Karpas-422 (cell line): ENCODE measurements around the gene CX3CL1. TPM values are rescaled to one million over a fixed set of nuclear protein-coding genes. Genes with fewer than 3 reads are reported as not detected.

Source experiments
- DNase-seq: peaks from one replicate; pipeline ENCODE4 v3.0.0-alpha.2; 2015
- H2AFZ ChIP-seq: fragments of 200-600 bp; sonication (generic); 2 replicates; pipeline ENCODE4 v1.6.1; 2014; ENCODE audit warnings: antibody characterized with exemption, low read length, mixed read lengths
- H3K27ac ChIP-seq: fragments of 200-600 bp; sonication (generic); 2 replicates; pipeline ENCODE4 v1.5.1; 2014; ENCODE audit warnings: mild to moderate bottlenecking, low read length, moderate library complexity
- H3K27me3 ChIP-seq: fragments of 200-600 bp; sonication (generic); 2 replicates; pipeline ENCODE4 v1.6.1; 2014; ENCODE audit warnings: low read length, mixed read lengths
- H3K36me3 ChIP-seq: fragments of 200-600 bp; sonication (generic); 2 replicates; pipeline ENCODE4 v1.6.1; 2014; ENCODE audit warnings: low read length, mixed read lengths; ENCODE audit not compliant: insufficient read depth
- H3K4me1 ChIP-seq: fragments of 200-600 bp; sonication (generic); 2 replicates; pipeline ENCODE4 v1.6.1; 2014; ENCODE audit warnings: mild to moderate bottlenecking, low read length, mixed read lengths
- H3K4me2 ChIP-seq: fragments of 200-600 bp; sonication (generic); 2 replicates; pipeline ENCODE4 v1.6.1; 2014; ENCODE audit warnings: low read length, low read depth, mild to moderate bottlenecking; ENCODE audit not compliant: poor library complexity, severe bottlenecking
- H3K4me3 ChIP-seq: fragments of 200-600 bp; sonication (generic); 2 replicates; pipeline ENCODE4 v1.5.1; 2014; ENCODE audit warnings: mild to moderate bottlenecking, antibody characterized with exemption, low read length, mixed read lengths
- H3K79me2 ChIP-seq: fragments of 200-600 bp; sonication (generic); 2 replicates; pipeline ENCODE4 v1.6.1; 2014; ENCODE audit warnings: mild to moderate bottlenecking, low read length, mixed read lengths
- H3K9ac ChIP-seq: fragments of 200-600 bp; sonication (generic); 2 replicates; pipeline ENCODE4 v1.6.0; 2014; ENCODE audit warnings: low read length
- H3K9me2 ChIP-seq: fragments of 200-600 bp; sonication (generic), shearing (Covaris generic); replicated peaks from 2 replicates; pipeline ENCODE4 v1.6.0; 2014; ENCODE audit warnings: mild to moderate bottlenecking, low read length, moderate library complexity; ENCODE audit not compliant: insufficient read depth
- H3K9me3 ChIP-seq: fragments of 300-700, 200-600 bp; sonication (generic); 2 replicates; pipeline ENCODE4 v1.6.1; 2014; ENCODE audit warnings: low read length, mixed read lengths
- H4K20me1 ChIP-seq: fragments of 200-600 bp; sonication (generic); 2 replicates; pipeline ENCODE4 v1.6.1; 2014; ENCODE audit warnings: mild to moderate bottlenecking, antibody characterized with exemption, low read length, low read depth; ENCODE audit not compliant: insufficient read depth
- small RNA-seq: library from RNA; depleted of rRNA; stranded (forward); fragments of <200 nt; gene quantifications from one replicate; pipeline ENCODE3, GENCODE V24; 2014
- total RNA-seq: library from RNA; depleted of rRNA; stranded (reverse); fragments of >200 nt; shearing (Covaris generic); gene quantifications from 2 replicates; pipeline ENCODE4 v1.2.3, GENCODE V29; 2014; ENCODE audit warnings: low replicate concordance; rRNA removed

Gene CX3CL1
- total RNA-seq, 1 experiment from 2014 or later = not detected

DNA sequence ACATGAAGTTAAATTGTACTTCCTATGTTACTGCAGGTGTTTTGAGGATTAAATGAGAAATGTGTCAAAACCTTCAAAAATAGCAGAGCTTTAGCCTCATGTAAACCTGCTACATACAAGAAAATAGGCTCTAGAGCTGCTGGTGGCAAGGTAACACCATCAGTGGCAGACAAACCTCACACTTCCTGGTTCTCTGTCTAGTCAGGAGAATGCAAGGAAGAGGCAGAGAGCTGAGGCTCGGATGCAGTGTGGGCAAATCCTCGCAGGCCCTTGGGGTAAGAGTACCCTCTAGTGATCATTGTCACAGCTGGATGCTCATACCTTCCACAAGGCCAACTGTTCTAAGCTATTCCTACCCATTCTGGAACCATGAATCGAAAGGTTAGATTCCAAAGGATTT is 60.7 kb downstream of the CX3CL1 start:
- H3K9ac ChIP-seq = no peak overlapping the region
- H3K4me2 ChIP-seq = no peak overlapping the region
- H3K27ac ChIP-seq = no peak overlapping the region

DNA sequence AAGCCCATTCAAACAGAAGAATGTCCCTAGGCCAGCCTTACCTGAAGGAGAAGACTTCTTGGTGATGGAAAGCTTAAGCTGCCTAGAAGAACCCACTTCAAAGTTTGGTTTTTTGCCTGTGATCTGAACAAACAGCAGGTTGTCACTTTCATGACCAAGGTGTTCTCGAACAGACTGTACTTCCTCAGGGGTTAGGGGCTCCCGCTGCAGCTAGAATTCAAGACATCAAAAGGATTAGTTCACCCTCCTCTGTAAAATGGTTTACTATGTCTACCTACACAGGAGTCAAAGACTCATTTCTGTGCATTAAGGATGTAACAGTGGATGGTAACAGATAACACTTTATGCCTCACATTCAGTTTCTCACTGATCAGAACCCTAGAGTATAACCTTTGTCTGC is 61.7 kb downstream of the CX3CL1 start:
- Histone ChIP-seq H3K9me2 (no peaks in the 10 kb centered on the region), H2AFZ (no peak overlapping the region), H3K4me1 (no peaks in the 10 kb centered on the region), H3K79me2 (no peaks in the 10 kb centered on the region; the same call in 1 of the 2 replicates), H3K9me3 (no peaks in the 10 kb centered on the region), H3K4me2 (no peak overlapping the region), H4K20me1 (no peaks in the 10 kb centered on the region), H3K27ac (no peak overlapping the region), H3K4me3 (no peak overlapping the region), H3K9ac (no peak overlapping the region), H3K36me3 (peaks cover 56% of the 10 kb centered on the region; the same call in 1 of the 2 replicates), H3K27me3 (no peaks in the 10 kb centered on the region)
- DNase-seq = no peak

More for the DNA sequence above, 60.7 kb downstream of the CX3CL1 start:
- Histone ChIP-seq H3K9me3 (no peaks in the 10 kb centered on the region), H3K79me2 (no peaks in the 10 kb centered on the region; the same call in 1 of the 2 replicates), H3K36me3 (peaks cover 54% of the 10 kb centered on the region; the same call in 1 of the 2 replicates), H2AFZ (no peak overlapping the region), H3K9me2 (no peaks in the 10 kb centered on the region), H4K20me1 (no peaks in the 10 kb centered on the region), H3K4me3 (no peak overlapping the region), H3K4me1 (no peaks in the 10 kb centered on the region), H3K27me3 (no peaks in the 10 kb centered on the region)
- no peak for DNase-seq

Small RNA genes within 50 kb of the gene (small RNA-seq; reads per million reads assigned to genes)
- gene AC108081.1 = not detected

Other genes with a start within 250 kb of the CX3CL1 start
- gene PSME3IP1, start 186.5 kb upstream of the CX3CL1 start, total RNA-seq = 84.0 and 98.4 TPM in 2 replicates
- gene RSPRY1, start 186.2 kb upstream of the CX3CL1 start, total RNA-seq = 23.7 and 26.4 TPM in 2 replicates
- 44.5 and 96.8 TPM in 2 replicates for gene ARL2BP, start 127.2 kb upstream of the CX3CL1 start, total RNA-seq
- not detected in 2 replicates for gene PLLP, start 87.8 kb upstream of the CX3CL1 start, total RNA-seq
- not detected in 2 replicates for gene CCL22, start 13.7 kb upstream of the CX3CL1 start, total RNA-seq
- gene CCL17, start 32.3 kb downstream of the CX3CL1 start, total RNA-seq = not detected in 2 replicates
- gene CIAPIN1, start 74.9 kb downstream of the CX3CL1 start, total RNA-seq = 37.7 and 70.6 TPM in 2 replicates
- gene COQ9, start 75.0 kb downstream of the CX3CL1 start, total RNA-seq = 39.5 and 46.9 TPM in 2 replicates
- gene POLR2C, start 90.2 kb downstream of the CX3CL1 start, total RNA-seq = 75.5 and 87.6 TPM in 2 replicates
- 3.2 and 3.4 TPM in 2 replicates for gene DOK4, start 114.0 kb downstream of the CX3CL1 start, total RNA-seq
- gene CCDC102A, start 164.1 kb downstream of the CX3CL1 start, total RNA-seq = 5.9 and 25.7 TPM in 2 replicates
- 2.9 and 3.0 TPM in 2 replicates for gene ADGRG5, start 170.2 kb downstream of the CX3CL1 start, total RNA-seq